ENCODE measurements around the gene DUSP5. TPM values are rescaled to one million over a fixed set of nuclear protein-coding genes. Genes with fewer than 3 reads are reported as not detected.
A peak's percentile ranks its signal among the peaks of the same experiment; 100 is the strongest.

DUSP5 gene
- total and polyA plus RNA-seq, 2 of the 8 experiments (the other 6 are each of a cell fraction or from before 2014, with no cell fraction given): 13.6 to 30.3 TPM

GRCh38 chr10:110487411-110488331 is 10.0 kb upstream of the DUSP5 start (continued):
- TF ChIP-seq TBP (IDR thresholded peaks at IDR 0.05; ENCODE audit: low read depth, low read length) (0 out of 2 replicates have a peak, but pooled peaks have one; percentile 12), CTBP2 (IDR thresholded peaks at IDR 0.05; ENCODE audit: borderline replicate concordance, insufficient read depth, insufficient read length, low read length) (no peak), ASH2L (IDR thresholded peaks at IDR 0.05; ENCODE audit: low read length) (peak; percentile 37), SIN3A (conservative IDR thresholded peaks at IDR 0.05 in 1 of 2, IDR thresholded peaks at IDR 0.05 in 1 of 2; ENCODE audit: low read depth in 1 of 2, low read length in 2 of 2) (0 out of 4 replicates have a peak, but pooled peaks of 1 of the 2 experiments have one; percentile 45), TAF7 (optimal IDR thresholded peaks at IDR 0.05; ENCODE audit: borderline replicate concordance, low read depth, low read length) (peak; percentile 43), TEAD4 (IDR thresholded peaks at IDR 0.05; ENCODE audit: low read depth, low read length) (peak; percentile 62), KDM1A (IDR thresholded peaks at IDR 0.05; ENCODE audit: borderline replicate concordance, low read length) (no peak)
